ENCODE measurements around the gene FAM53B. TPM values are rescaled to one million over a fixed set of nuclear protein-coding genes. Genes with fewer than 3 reads are reported as not detected.
A peak's percentile ranks its signal among the peaks of the same experiment; 100 is the strongest.
"Not testable (repeated sequence)": the region's sequence is repeated elsewhere in the genome, so short reads cannot be mapped to it uniquely, and the experiment has no call there.

The FAM53B gene
- total RNA-seq, 1 experiment from 2014 or later = 14.1 TPM

GRCh38 chr10:124622158-124622557 is 122.0 kb downstream of the FAM53B start:
- no peak for DNase-seq (ENCODE audit: low read depth in 1 of 2, low spot score in 2 of 2)
- no peaks in the 10 kb centered on the region for H3K4me1 ChIP-seq (replicated peaks)
- H3K36me3 ChIP-seq = no peaks in the 10 kb centered on the region
- H3K4me3 ChIP-seq = no peak overlapping the region
- H3K9me3 ChIP-seq (replicated peaks) = no peaks in the 10 kb centered on the region
- no peaks in the 10 kb centered on the region for H3K27me3 ChIP-seq (replicated peaks)
- no peak overlapping the region for H3K27ac ChIP-seq

GRCh38 chr10:124621637-124622036 is 122.5 kb downstream of the FAM53B start:
- Histone ChIP-seq H3K27ac (no peak overlapping the region), H3K36me3 (no peaks in the 10 kb centered on the region), H3K4me3 (no peak overlapping the region), H3K9me3 (replicated peaks) (no peaks in the 10 kb centered on the region), H3K27me3 (replicated peaks) (no peaks in the 10 kb centered on the region), H3K4me1 (replicated peaks) (no peaks in the 10 kb centered on the region)
- no peak for DNase-seq (ENCODE audit: low read depth in 1 of 2, low spot score in 2 of 2)

DNA sequence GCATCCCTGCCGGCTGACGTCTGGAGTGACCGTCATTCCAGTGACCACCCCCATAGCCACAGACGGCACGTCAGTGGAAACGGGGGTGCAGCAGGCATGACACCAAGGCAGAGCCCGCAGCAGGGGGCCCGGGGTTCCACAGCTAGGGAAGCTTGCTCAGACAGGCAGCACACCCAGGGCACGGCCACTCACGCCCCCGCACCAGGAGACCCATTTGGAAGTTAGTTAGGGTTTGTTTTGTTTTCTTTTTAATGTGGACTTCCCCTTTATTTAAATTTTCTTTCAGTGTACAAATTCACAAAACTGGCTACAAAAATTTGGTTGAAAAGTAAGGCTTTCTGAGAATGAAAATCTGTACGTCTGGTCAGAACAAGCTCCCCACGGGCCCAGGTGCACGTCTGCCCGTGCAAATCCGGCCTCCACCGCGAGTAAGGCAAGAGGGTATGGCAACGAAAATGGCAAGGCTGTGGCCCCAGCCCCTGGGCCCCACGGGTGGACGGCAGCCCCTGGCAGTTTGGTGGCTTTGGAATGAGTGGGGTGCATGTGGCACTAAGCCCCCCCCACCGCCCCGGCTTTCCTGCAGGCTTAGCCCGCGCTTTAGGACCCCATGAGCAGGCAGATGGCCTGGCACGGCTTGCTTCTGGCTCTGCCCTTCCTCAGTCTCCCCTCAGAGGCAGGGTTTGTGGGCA is 124.2 kb downstream of the FAM53B start:
- DNase-seq (ENCODE audit: low read depth in 1 of 2, low spot score in 2 of 2) = no peak
- Histone ChIP-seq H3K4me1 (replicated peaks) (no peaks in the 10 kb centered on the region), H3K27ac (no peak overlapping the region), H3K4me3 (no peak overlapping the region), H3K36me3 (no peaks in the 10 kb centered on the region), H3K9me3 (replicated peaks) (no peaks in the 10 kb centered on the region), H3K27me3 (replicated peaks) (no peaks in the 10 kb centered on the region)

GRCh38 chr10:124619195-124619594 is 125.0 kb downstream of the FAM53B start:
- Histone ChIP-seq H3K27ac (no peak overlapping the region), H3K36me3 (no peaks in the 10 kb centered on the region), H3K27me3 (replicated peaks) (no peaks in the 10 kb centered on the region), H3K4me1 (replicated peaks) (no peaks in the 10 kb centered on the region), H3K9me3 (replicated peaks) (no peaks in the 10 kb centered on the region), H3K4me3 (no peak overlapping the region)
- no peak for DNase-seq (ENCODE audit: low read depth in 1 of 2, low spot score in 2 of 2)

- Histone ChIP-seq H3K27me3 (replicated peaks) (no peaks in the 10 kb centered on the region), H3K36me3 (no peaks in the 10 kb centered on the region), H3K9me3 (replicated peaks) (no peaks in the 10 kb centered on the region), H3K4me3 (no peak overlapping the region), H3K4me1 (replicated peaks) (no peaks in the 10 kb centered on the region), H3K27ac (no peak overlapping the region)
- no peak for DNase-seq (ENCODE audit: low read depth in 1 of 2, low spot score in 2 of 2)
Observed at GRCh38 chr10:124618470-124619073, 125.6 kb downstream of the FAM53B start.

DNA sequence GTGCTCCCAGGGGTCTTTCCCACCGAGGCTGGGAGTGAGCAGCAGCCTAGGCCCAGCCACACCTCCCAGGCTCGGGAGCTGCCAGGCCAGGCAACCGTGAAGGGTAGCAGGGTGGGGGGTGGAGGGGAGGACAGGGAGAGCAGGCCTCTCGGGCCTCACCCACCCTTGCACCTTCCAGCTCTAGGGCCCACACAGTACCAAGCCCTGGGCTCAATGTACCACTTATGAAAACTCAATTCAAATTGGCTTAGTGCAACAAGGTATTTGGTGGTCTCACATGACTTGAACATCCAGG is 127.4 kb downstream of the FAM53B start:
- Histone ChIP-seq H3K4me3 (no peak overlapping the region), H3K9me3 (replicated peaks) (no peaks in the 10 kb centered on the region), H3K27me3 (replicated peaks) (no peaks in the 10 kb centered on the region), H3K36me3 (no peaks in the 10 kb centered on the region), H3K4me1 (replicated peaks) (no peaks in the 10 kb centered on the region), H3K27ac (no peak overlapping the region)
- no peak for DNase-seq (ENCODE audit: low read depth in 1 of 2, low spot score in 2 of 2)

DNA sequence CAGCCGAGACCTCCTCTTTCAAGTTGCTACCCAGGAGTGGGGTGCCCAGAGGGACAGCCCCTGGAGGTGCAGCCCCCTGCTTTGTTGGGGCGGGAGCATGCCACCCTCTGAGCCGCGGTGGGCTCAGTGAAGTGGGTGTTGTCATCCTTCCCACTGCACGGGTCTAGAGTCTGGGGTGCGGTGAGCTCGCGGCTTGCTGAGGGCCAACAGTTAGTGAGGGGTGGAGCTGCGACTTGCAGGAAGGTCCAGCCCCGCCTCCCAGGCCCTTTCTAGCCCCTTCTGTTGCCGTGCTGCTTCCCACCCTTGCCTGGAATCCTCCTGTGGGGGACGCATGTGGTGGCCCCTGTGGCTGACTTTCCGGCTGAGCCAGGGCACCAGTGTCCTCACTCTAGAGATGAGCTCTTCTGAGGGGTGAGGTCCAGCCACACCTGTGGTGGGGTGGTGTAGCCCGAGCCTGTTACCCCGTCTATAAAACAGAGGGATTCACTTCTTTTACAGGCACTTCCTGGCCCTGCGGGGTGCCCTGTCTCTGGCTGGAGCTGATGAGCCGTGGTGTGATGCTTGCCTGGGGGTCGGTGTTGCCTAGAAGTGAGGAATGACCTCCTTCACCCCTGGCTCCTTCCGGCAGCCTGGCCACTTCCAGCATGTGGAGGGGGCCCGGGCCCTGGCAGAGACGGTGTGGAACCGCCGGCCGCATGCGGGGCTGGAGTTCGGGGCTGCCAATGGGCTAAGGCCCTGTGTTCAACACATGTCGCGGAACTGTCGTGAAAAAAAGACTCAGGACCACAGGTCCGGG is 127.9 kb downstream of the FAM53B start:
- Histone ChIP-seq H3K36me3 (no peaks in the 10 kb centered on the region), H3K9me3 (replicated peaks) (no peaks in the 10 kb centered on the region), H3K4me1 (replicated peaks) (no peaks in the 10 kb centered on the region)

DNA sequence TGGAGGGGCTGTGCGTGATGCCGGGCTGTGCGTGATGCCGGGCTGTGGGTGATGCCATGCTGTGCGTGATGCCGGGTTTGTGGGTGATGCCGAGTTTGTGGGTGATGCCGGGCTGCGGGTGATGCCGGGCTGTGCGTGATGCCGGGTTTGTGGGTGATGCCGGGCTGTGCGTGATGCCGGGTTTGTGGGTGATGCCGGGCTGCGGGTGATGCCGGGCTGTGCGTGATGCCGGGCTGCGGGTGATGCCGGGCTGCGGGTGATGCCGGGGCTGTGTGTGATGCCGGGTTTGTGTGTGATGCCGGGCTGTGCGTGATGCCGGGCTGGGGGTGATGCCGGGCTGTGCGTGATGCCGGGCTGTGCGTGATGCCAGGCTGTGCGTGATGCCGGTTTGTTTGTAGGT is 128.9 kb downstream of the FAM53B start:
- H3K27ac ChIP-seq = no peak overlapping the region
- H3K9me3 ChIP-seq (replicated peaks) = no peaks in the 10 kb centered on the region
- DNase-seq (ENCODE audit: low read depth in 1 of 2, low spot score in 2 of 2) = no peak
- H3K27me3 ChIP-seq (replicated peaks) = no peaks in the 10 kb centered on the region
- no peaks in the 10 kb centered on the region for H3K4me1 ChIP-seq (replicated peaks)
- H3K36me3 ChIP-seq = no peaks in the 10 kb centered on the region
- no peak overlapping the region for H3K4me3 ChIP-seq

More for the DNA sequence above, 127.9 kb downstream of the FAM53B start:
- Histone ChIP-seq H3K27ac (no peak overlapping the region), H3K4me3 (no peak overlapping the region), H3K27me3 (replicated peaks) (no peaks in the 10 kb centered on the region)
- no peak for DNase-seq (ENCODE audit: low read depth in 1 of 2, low spot score in 2 of 2)

DNA sequence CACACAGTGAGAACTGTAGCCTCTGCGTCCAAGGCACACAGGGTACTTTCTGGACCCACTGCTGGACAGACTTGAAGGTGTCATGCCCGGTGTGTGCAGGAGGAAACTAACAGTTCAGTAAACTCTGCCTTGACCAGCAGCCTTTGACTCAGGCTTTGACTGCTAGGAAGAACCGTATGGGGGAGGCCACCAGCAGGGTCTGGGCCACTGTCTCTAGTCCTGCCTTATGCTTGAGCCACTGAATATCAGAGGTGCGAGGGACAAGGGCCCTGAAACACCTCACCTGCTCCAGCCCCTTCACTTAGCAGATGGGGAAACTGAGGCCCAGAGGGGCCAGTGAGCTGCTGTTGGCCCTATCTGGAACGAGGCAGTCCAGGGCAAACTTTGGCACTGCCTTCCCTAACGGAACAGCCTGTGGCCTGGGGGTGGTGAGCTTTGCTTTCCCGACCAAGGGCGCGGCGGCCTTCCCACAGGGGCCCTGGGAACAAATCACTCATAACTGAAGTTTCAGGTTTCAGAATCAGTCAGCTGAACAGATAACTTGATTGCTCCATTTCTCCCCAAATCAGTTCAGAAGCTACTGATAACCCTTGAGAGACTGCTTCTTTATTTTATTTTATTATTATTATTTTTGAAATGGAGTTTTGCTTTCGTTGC is 130.0 kb downstream of the FAM53B start:
- no peak for DNase-seq (ENCODE audit: low read depth in 1 of 2, low spot score in 2 of 2)
- Histone ChIP-seq H3K4me1 (replicated peaks) (no peaks in the 10 kb centered on the region), H3K9me3 (replicated peaks) (no peaks in the 10 kb centered on the region), H3K27ac (no peak overlapping the region), H3K4me3 (no peak overlapping the region), H3K27me3 (replicated peaks) (no peaks in the 10 kb centered on the region), H3K36me3 (no peaks in the 10 kb centered on the region)

DNA sequence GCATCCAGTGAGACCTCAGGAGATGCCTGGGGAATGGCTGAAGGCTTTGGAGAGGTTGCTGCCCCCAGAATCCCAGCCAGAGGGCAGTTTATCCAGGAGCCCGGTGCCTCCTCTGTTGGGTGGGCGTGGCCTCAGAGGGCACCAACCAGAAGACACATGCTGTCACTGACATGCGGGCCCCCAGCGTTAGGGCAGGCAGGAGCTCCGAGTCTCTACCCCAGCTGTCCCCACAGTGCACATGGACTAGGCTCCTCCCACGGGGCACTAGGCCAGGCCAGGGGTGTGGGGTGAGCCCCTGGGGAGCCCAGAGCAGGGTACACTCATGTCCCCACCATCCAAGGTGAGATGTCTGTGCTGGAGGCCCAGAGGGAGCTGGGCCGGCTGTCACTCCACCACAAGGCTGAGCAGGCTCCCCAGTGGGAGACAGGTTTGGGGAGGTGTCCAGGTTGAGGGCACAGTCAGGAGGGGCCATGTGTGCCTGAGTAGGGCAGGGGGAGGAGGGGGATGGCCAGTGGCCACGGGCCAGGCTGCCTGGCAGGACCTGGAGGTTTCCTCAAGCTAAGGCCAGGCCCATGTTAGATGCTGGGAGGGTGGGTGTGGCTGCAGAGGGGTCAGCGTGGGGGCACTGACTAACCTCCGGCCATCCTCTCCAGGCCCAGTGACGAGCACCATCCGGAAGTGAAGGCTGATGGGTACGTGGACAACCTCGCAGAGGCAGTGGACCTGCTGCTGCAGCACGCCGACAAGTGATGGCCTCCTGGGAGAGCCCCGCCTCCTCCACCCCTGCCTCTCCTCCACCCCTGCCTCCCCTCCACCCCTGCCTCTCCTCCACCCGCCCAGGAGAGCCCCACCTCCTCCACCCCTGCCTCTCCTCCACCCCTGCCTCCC is 131.3 kb downstream of the FAM53B start:
- no peaks in the 10 kb centered on the region for H3K4me1 ChIP-seq (replicated peaks)
- no peaks in the 10 kb centered on the region for H3K27me3 ChIP-seq (replicated peaks)
- H3K27ac ChIP-seq = no peak overlapping the region
- no peaks in the 10 kb centered on the region for H3K9me3 ChIP-seq (replicated peaks)
- DNase-seq (ENCODE audit: low read depth in 1 of 2, low spot score in 2 of 2) = no peak
- H3K4me3 ChIP-seq = no peak overlapping the region
- H3K36me3 ChIP-seq = no peaks in the 10 kb centered on the region

DNA sequence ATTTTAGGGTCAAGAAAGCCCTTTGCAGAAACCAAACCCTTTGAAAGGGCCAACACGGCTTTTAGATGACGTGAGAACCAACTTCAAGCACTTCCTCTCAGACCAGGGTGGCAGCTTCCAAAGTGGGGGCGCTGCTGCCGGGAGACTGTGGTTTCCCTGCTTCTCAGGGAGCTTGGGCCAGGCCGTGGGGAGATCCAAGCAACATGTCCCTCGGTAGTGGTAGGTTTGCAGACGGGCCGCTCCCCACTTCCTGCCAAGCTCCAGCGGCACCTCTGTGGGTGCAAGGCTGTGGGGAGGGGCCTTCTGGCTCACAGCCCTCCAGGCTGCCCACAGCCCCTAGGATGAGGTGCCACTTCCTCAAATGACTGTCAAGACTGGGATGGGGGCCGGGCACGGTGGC is 132.4 kb downstream of the FAM53B start:
- DNase-seq (ENCODE audit: low read depth in 1 of 2, low spot score in 2 of 2) = no peak
- no peak overlapping the region for H3K27ac ChIP-seq
- no peak overlapping the region for H3K4me3 ChIP-seq
- H3K4me1 ChIP-seq (replicated peaks) = no peaks in the 10 kb centered on the region
- H3K36me3 ChIP-seq = no peaks in the 10 kb centered on the region
- no peaks in the 10 kb centered on the region for H3K9me3 ChIP-seq (replicated peaks)
- no peaks in the 10 kb centered on the region for H3K27me3 ChIP-seq (replicated peaks)

DNA sequence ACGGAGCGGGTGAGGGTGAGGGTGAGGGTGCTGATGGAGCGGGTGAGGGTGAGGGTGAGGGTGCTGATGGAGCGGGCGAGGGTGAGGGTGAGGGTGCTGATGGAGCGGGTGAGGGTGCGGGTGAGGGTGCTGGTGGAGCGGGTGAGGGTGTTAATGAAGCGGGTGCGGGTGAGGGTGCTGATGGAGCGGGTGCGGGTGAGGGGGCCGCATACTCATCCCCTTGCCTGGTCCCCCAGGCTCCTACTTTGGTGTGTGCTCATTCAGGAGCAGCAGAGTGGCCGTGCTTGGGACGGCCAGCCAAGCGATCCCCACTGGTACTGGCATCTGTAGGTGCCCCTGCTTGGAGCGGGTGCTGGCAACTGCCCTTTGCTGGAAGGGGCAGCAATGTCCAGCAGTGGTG is 133.3 kb downstream of the FAM53B start:
- H3K9me3 ChIP-seq (replicated peaks); H3K27me3 ChIP-seq (replicated peaks); H3K4me1 ChIP-seq (replicated peaks); H3K36me3 ChIP-seq; H3K4me3 ChIP-seq; H3K27ac ChIP-seq; DNase-seq (ENCODE audit: low read depth in 1 of 2, low spot score in 2 of 2): not testable (repeated sequence)

- H3K36me3 ChIP-seq; H3K27ac ChIP-seq; H3K4me3 ChIP-seq; H3K9me3 ChIP-seq (replicated peaks); H3K27me3 ChIP-seq (replicated peaks); H3K4me1 ChIP-seq (replicated peaks): not testable (repeated sequence)
- peak in 1 of 2 experiments; percentile 67 for DNase-seq (ENCODE audit: low read depth in 1 of 2, low spot score in 2 of 2)
Observed at GRCh38 chr10:124610186-124610585, 134.0 kb downstream of the FAM53B start.
